Measurements from ENCODE around the gene CRYBG3.

DNA sequence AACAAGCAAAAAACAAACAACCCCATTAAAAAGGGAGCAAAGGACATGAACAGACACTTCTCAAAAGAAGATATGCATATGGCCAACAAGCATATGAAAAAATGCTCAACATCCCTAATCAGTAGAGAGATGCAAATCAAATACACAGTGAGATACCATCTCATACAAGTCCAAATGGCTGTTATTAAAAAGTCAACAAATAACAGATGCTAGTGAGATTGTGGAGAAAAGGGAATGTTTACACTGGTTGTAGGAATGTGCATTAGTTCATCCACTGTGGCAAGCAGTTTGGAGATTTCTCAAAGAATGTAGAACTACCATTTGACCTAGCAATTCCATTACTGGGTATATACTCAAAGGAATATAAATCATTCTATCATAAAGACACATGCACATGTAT lies 105.9 kb downstream of the CRYBG3 start:
- TF ChIP-seq, protein P1, sequence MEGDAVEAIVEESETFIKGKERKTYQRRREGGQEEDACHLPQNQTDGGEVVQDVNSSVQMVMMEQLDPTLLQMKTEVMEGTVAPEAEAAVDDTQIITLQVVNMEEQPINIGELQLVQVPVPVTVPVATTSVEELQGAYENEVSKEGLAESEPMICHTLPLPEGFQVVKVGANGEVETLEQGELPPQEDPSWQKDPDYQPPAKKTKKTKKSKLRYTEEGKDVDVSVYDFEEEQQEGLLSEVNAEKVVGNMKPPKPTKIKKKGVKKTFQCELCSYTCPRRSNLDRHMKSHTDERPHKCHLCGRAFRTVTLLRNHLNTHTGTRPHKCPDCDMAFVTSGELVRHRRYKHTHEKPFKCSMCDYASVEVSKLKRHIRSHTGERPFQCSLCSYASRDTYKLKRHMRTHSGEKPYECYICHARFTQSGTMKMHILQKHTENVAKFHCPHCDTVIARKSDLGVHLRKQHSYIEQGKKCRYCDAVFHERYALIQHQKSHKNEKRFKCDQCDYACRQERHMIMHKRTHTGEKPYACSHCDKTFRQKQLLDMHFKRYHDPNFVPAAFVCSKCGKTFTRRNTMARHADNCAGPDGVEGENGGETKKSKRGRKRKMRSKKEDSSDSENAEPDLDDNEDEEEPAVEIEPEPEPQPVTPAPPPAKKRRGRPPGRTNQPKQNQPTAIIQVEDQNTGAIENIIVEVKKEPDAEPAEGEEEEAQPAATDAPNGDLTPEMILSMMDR (IDR thresholded peaks at IDR 0.05), result no peak
- TF ChIP-seq POLR2A (IDR thresholded peaks at IDR 0.05), result no peak
